ENCODE data around the gene DXO. TPM values are rescaled to one million over a fixed set of nuclear protein-coding genes. Genes with fewer than 3 reads are reported as not detected.

DXO gene
- total and polyA plus RNA-seq, 2 of the 4 experiments (the other 2 are of a cell fraction), result 9.3 to 21.4 TPM

DNA sequence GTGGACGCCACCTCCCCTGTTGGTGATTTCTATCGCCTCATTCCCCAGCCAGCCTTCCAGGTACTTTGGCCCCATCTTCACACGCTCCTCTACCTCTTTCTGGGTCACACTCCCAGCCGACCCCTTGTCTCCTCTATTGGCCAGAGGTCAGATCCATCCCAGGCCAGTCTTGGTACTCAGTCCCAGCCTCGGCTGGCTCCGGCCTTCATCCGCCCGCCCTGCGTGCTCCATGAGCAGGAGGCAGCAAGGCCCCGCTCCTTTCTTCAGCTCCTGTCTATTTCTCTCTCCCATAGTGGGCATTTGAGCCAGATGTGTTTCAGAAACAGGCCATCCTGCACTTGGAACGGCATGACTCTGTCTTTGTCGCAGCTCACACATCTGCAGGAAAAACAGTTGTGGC lies 10.3 kb downstream of the DXO start:
- Histone ChIP-seq H4K20me1 (ENCODE audit: insufficient read depth, low read length) (no peaks in the 10 kb centered on the region), H4K91ac (ENCODE audit: insufficient read depth, low read depth, low read length) (no peak overlapping the region), H3K9me3 (ENCODE audit: control insufficient read depth, insufficient read depth, low read length) (no peaks in the 10 kb centered on the region), H2AK9ac (replicated peaks; ENCODE audit: low read depth, low read length, poor library complexity) (peak overlapping the region; percentile 67), H3K14ac (replicated peaks; ENCODE audit: low read depth, low read length) (no peak overlapping the region), H3K36me3 (ENCODE audit: control insufficient read depth, insufficient read depth, low read length) (peaks cover 52% of the 10 kb centered on the region), H3K4me2 (ENCODE audit: low read depth, low read length) (no peak overlapping the region), H3K79me1 (ENCODE audit: low read depth in 1 of 2, low read length in 2 of 2) (peaks cover 32 to 43% of the 10 kb centered on the region in 2 experiments), H2AK5ac (ENCODE audit: low read depth, low read length) (no peak overlapping the region), H2BK20ac (ENCODE audit: low read depth, low read length) (no peak overlapping the region), H4K5ac (ENCODE audit: low read depth, low read length) (no peak overlapping the region), H3K4ac (ENCODE audit: low read depth, low read length) (no peak overlapping the region), H3K56ac (ENCODE audit: extremely low read depth, insufficient read depth, low read length) (no peak overlapping the region), H3K4me3 (ENCODE audit: insufficient read depth, low read depth, low read length) (no peak overlapping the region), H3K27ac (ENCODE audit: insufficient read depth, low read length) (no peak overlapping the region), H3K9me1 (ENCODE audit: insufficient read depth, low read length) (peaks cover 11% of the 10 kb centered on the region), H3K18ac (ENCODE audit: low read depth, low read length) (no peak overlapping the region), H2BK15ac (ENCODE audit: low read depth, low read length) (no peak overlapping the region), H2AFZ (replicated peaks; ENCODE audit: low read length, poor library complexity) (no peak overlapping the region), H2BK5ac (ENCODE audit: low read depth, low read length, poor library complexity, severe bottlenecking) (no peak overlapping the region), H3K4me1 (ENCODE audit: control insufficient read depth, insufficient read depth, low read length) (peaks cover 7% of the 10 kb centered on the region; the same call in 1 of the 2 replicates), H2BK120ac (ENCODE audit: low read depth, low read length) (no peak overlapping the region), H3K27me3 (ENCODE audit: control insufficient read depth, insufficient read depth, low read length) (no peaks in the 10 kb centered on the region), H4K8ac (ENCODE audit: low read depth in 2 of 2, low read length in 2 of 2) (no peak overlapping the region), H3K9ac (ENCODE audit: low read depth, low read length) (no peak overlapping the region), H3K23ac (ENCODE audit: low read depth, low read length) (no peak overlapping the region)
- in situ Hi-C loops (cut with MboI; ENCODE audit: low sequenced_read_pairs) (no loop called here), dilution Hi-C loops (cut with HindIII; ENCODE audit: low sequenced_read_pairs, unreplicated experiment) (no loop called here), intact Hi-C loops (cut with micrococcal nuclease) (no loop called here)
- WGBS, 2 experiments (ENCODE audit: extremely low coverage in 2 of 2, insufficient read length in 1 of 2), result 71% methylated on average over 3 of the region's 12 CpGs; no CpG with 5 or more reads in 1 of the 2 experiments
- BruUV-seq (replicated peaks), result no TSS peak
- ChIA-PET CTCF (no interaction called here), POLR2A (ENCODE audit: unreplicated experiment) (no interaction called here)
- TF ChIP-seq CEBPB (IDR thresholded peaks at IDR 0.05; ENCODE audit: low read depth, low read length), result no peak
- TF ChIP-seq FOS (IDR thresholded peaks at IDR 0.05; ENCODE audit: low read depth, low read length), result no peak
- TF ChIP-seq RFX5 (IDR thresholded peaks at IDR 0.05; ENCODE audit: low read depth, low read length), result no peak
- no peak for TF ChIP-seq MAFK (IDR thresholded peaks at IDR 0.05; ENCODE audit: low read depth, low read length)
- no peak for TF ChIP-seq MXI1 (IDR thresholded peaks at IDR 0.05; ENCODE audit: borderline replicate concordance, low read depth, low read length)
- no peak for TF ChIP-seq RCOR1 (IDR thresholded peaks at IDR 0.05; ENCODE audit: insufficient replicate concordance, low read length)
- DNase-seq, result no peak
- ATAC-seq (ENCODE audit: low read depth), result no peak
